GM12875 (cell line): Measurements from ENCODE around the gene FAM50A.

Source experiments
- H3K4me3 ChIP-seq: one replicate; pipeline ENCODE4 v1.5.1; 2011; ENCODE audit warnings: low read depth, low read length, control low read depth
- CTCF ChIP-seq: IDR thresholded peaks from 2 replicates; pipeline ENCODE4 v1.5.1; 2011; ENCODE audit warnings: low read depth, mild to moderate bottlenecking, control low read depth, inconsistent platforms, low read length, moderate library complexity, borderline replicate concordance; ENCODE audit not compliant: insufficient read depth

The FAM50A gene

GRCh38 chrX:154419688-154420401 is 24.1 kb upstream of the FAM50A start:
- no peak for TF ChIP-seq CTCF
- no peak overlapping the region for H3K4me3 ChIP-seq

GRCh38 chrX:154420402-154420756 is 23.6 kb upstream of the FAM50A start:
- TF ChIP-seq CTCF: no peak

GRCh38 chrX:154426916-154427770 is 16.8 kb upstream of the FAM50A start:
- no peak overlapping the region for H3K4me3 ChIP-seq
- TF ChIP-seq CTCF: no peak

More at GRCh38 chrX:154420402-154420756, 23.6 kb upstream of the FAM50A start:
- H3K4me3 ChIP-seq: no peak overlapping the region

GRCh38 chrX:154428176-154429171 is 15.5 kb upstream of the FAM50A start, which contains the start of gene ATP6AP1:
TSS of gene ATP6AP1 (plus strand) at chrX:154428677. CDS start at chrX:154428693, 16 bp downstream.
- no peak for TF ChIP-seq CTCF
- H3K4me3 ChIP-seq: peak within 1 kb of the TSS; percentile 69

GRCh38 chrX:154429711-154430110 is 14.2 kb upstream of the FAM50A start:
- no peak for TF ChIP-seq CTCF

GRCh38 chrX:154430479-154430878 is 13.5 kb upstream of the FAM50A start:
- H3K4me3 ChIP-seq: no peak overlapping the region
- no peak for TF ChIP-seq CTCF

More at GRCh38 chrX:154429711-154430110, 14.2 kb upstream of the FAM50A start:
- H3K4me3 ChIP-seq: no peak overlapping the region
